ENCODE data around the gene SYNJ2. TPM values are rescaled to one million over a fixed set of nuclear protein-coding genes. Genes with fewer than 3 reads are reported as not detected.

SYNJ2 gene
- total RNA-seq, 1 experiment from 2014 or later: 70.0 TPM

GRCh38 chr6:158022749-158023596, 41.3 kb downstream of the SYNJ2 start:
- TF ChIP-seq SIN3A (IDR thresholded peaks at IDR 0.05; ENCODE audit: borderline replicate concordance, insufficient read depth, low read depth, low read length) (no peak), REST (IDR thresholded peaks at IDR 0.05; ENCODE audit: insufficient read depth in 1 of 2, low read depth in 2 of 2, low read length in 1 of 2) (no peak), TCF7L2 (IDR thresholded peaks at IDR 0.05; ENCODE audit: low read depth, low read length) (no peak), CTCF (IDR thresholded peaks at IDR 0.05) (no peak), POLR2AphosphoS5 (IDR thresholded peaks at IDR 0.05; ENCODE audit: low read depth, low read length) (no peak)
- intact Hi-C loops (cut with micrococcal nuclease; ENCODE audit: unreplicated experiment): no loop called here
- DNase-seq (ENCODE audit: low read depth, low spot score) (no peak), ATAC-seq (no peak)
- in situ Hi-C loops (cut with HindIII; ENCODE audit: low pct_unique_long_range_greater_than_20kb, low sequenced_read_pairs): no loop called here
- Histone ChIP-seq H3K27ac (ENCODE audit: low read length) (peak overlapping the region; percentile 87), H3K36me3 (ENCODE audit: control insufficient read depth, insufficient read depth, low read length) (no peaks in the 10 kb centered on the region; the same call in 1 of the 2 replicates), H3K27me3 (ENCODE audit: control insufficient read depth, insufficient read depth, low read length) (no peaks in the 10 kb centered on the region), H3K4me3 (ENCODE audit: low read depth in 2 of 2, low read length in 2 of 2) (no peak overlapping the region), H3K9me3 (ENCODE audit: control insufficient read depth, insufficient read depth, low read depth, low read length) (no peaks in the 10 kb centered on the region), H3K4me1 (ENCODE audit: control insufficient read depth, insufficient read depth, low read length) (peaks cover 76% of the 10 kb centered on the region)
- BruUV-seq (replicated peaks): no TSS peak
- CTCF ChIA-PET: no interaction called here
- POLR2A ChIA-PET: no interaction called here

GRCh38 chr6:158023597-158023939, 41.9 kb downstream of the SYNJ2 start:
- DNase-seq (ENCODE audit: low read depth, low spot score): no peak
- no peak overlapping the region for H3K4me3 ChIP-seq (ENCODE audit: low read depth in 2 of 2, low read length in 2 of 2)
- POLR2A ChIA-PET: no interaction called here
- BruUV-seq (replicated peaks): no TSS peak
- intact Hi-C loops (cut with micrococcal nuclease; ENCODE audit: unreplicated experiment) (no loop called here), in situ Hi-C loops (cut with HindIII; ENCODE audit: low pct_unique_long_range_greater_than_20kb, low sequenced_read_pairs) (no loop called here)
- CTCF ChIA-PET: no interaction called here
- H3K4me1 ChIP-seq (ENCODE audit: control insufficient read depth, insufficient read depth, low read length): peaks cover 76% of the 10 kb centered on the region
- no peaks in the 10 kb centered on the region for H3K9me3 ChIP-seq (ENCODE audit: control insufficient read depth, insufficient read depth, low read depth, low read length)
- H3K27me3 ChIP-seq (ENCODE audit: control insufficient read depth, insufficient read depth, low read length): no peaks in the 10 kb centered on the region
- TF ChIP-seq REST (IDR thresholded peaks at IDR 0.05; ENCODE audit: insufficient read depth in 1 of 2, low read depth in 2 of 2, low read length in 1 of 2): no peak
- TF ChIP-seq SIN3A (IDR thresholded peaks at IDR 0.05; ENCODE audit: borderline replicate concordance, insufficient read depth, low read depth, low read length): no peak
- TF ChIP-seq TCF7L2 (IDR thresholded peaks at IDR 0.05; ENCODE audit: low read depth, low read length): no peak
- TF ChIP-seq CTCF (IDR thresholded peaks at IDR 0.05): no peak
- TF ChIP-seq POLR2AphosphoS5 (IDR thresholded peaks at IDR 0.05; ENCODE audit: low read depth, low read length): no peak
- no peak for ATAC-seq
- peak overlapping the region; percentile 87 for H3K27ac ChIP-seq (ENCODE audit: low read length)
- H3K36me3 ChIP-seq (ENCODE audit: control insufficient read depth, insufficient read depth, low read length): no peaks in the 10 kb centered on the region; the same call in 1 of the 2 replicates
